AG09309 (cell line): ENCODE results near the gene IGFBP7.

Experiments
- DNase-seq: peaks from one replicate; pipeline ENCODE4 v3.0.0-alpha.2; 2010; ENCODE audit warnings: low read depth
- H3K4me3 ChIP-seq: 2 replicates; pipeline ENCODE4 v1.5.1; 2011; ENCODE audit warnings: mild to moderate bottlenecking, low read depth, low read length, moderate library complexity; ENCODE audit not compliant: control insufficient read depth
- CTCF ChIP-seq: IDR thresholded peaks from 2 replicates; pipeline ENCODE4 v1.5.1; 2011; ENCODE audit warnings: mild to moderate bottlenecking, low read depth, low read length, inconsistent platforms; ENCODE audit not compliant: insufficient read depth, control insufficient read depth; ENCODE audit errors: missing control alignments

The IGFBP7 gene

DNA sequence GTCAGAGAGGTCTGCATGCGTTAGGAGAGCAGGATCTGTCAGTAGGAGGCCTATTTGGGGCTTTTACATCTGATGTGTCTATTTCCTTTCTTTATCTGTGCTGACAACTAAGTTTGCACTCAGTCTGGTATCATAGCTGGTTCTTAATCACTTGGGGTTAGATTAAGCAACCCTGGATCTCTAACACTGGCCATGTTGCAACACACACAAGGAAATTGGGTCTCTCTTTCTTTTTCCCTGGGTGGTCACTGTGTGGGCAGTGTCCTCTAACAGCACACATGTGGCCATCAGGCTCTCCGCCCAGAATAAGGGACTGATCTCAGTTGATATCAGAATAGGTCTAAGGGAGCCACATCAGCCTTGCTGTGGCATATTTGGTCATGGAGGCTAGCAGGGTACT lies 38.9 kb downstream of the IGFBP7 start:
- DNase-seq = no peak
- TF ChIP-seq CTCF = no peak
- H3K4me3 ChIP-seq = no peak overlapping the region

- no peak for TF ChIP-seq CTCF
- no peak overlapping the region for H3K4me3 ChIP-seq
- DNase-seq = no peak
These were observed 39.7 kb downstream of the IGFBP7 start for GRCh38 chr4:57070461-57070860.

- no peak for TF ChIP-seq CTCF
- no peak overlapping the region for H3K4me3 ChIP-seq
- DNase-seq = no peak
These were observed 41.8 kb downstream of the IGFBP7 start for GRCh38 chr4:57068237-57068981.

GRCh38 chr4:57065730-57066482 lies 44.3 kb downstream of the IGFBP7 start:
- no peak for TF ChIP-seq CTCF
- H3K4me3 ChIP-seq = peak overlapping the region; percentile 10; the same call in 1 of the 2 replicates
- no peak for DNase-seq

GRCh38 chr4:57064811-57065711 lies 45.1 kb downstream of the IGFBP7 start:
- DNase-seq = peak; percentile 92
- TF ChIP-seq CTCF = no peak
- peak overlapping the region; percentile 0; the same call in 1 of the 2 replicates for H3K4me3 ChIP-seq

DNA sequence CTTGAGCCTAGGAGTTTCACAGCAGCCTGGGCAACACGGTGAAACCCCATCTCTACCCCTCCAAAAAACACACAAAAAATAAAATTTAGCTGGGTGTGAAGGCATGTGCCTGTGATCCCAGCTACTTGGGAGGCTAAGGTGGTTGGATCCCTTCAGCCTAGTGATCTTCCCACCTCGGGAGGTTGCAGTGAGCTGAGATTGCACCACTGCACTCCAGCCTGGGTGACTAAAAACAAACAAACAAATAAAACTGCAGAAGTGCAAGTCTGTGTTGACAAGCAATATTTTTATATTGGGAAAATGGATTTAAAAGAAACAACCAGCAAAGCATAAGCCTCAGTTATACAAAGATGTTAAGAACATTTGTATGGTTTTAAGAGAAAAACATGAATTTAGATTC lies 46.1 kb downstream of the IGFBP7 start:
- H3K4me3 ChIP-seq = no peak overlapping the region
- no peak for TF ChIP-seq CTCF
- DNase-seq = no peak
